DMS 273 (cell line): ENCODE measurements around the gene MELTF.
"Not testable (repeated sequence)": the region's sequence is repeated elsewhere in the genome, so short reads cannot be mapped to it uniquely, and the experiment has no call there.

Experiments used
- DNase-seq: peaks from one replicate; lab custom pipeline; 2025; ENCODE audit not compliant: unreplicated experiment; lab: John Stamatoyannopoulos, UW

MELTF gene

GRCh38 chr3:197029511-197030167, at the start of gene MELTF:
Gene MELTF, minus strand, starts transcription at chr3:197029817. Its CDS starts 115 bp downstream, at chr3:197029702.
- peak; percentile 92 for DNase-seq

DNA sequence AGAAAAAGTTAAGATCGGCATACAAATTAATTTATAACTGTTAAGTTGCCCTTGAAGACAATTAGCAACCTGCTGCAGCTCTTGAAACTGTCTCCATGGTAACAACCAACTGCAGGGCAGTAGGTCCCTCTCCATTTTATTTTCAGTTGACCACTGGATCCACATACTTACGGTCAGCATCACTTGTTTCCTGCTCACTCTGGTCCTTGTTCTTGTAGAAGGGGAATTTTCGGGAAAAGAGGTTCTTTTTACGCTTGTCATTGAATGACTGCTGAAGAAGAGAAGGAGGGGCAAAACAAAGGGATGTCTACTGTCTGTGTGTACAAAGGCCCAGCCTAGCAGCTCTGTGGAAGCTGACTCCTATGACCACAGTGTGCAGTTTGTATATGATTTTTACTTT, 46.8 kb upstream of the MELTF start:
- no peak for DNase-seq

DNA sequence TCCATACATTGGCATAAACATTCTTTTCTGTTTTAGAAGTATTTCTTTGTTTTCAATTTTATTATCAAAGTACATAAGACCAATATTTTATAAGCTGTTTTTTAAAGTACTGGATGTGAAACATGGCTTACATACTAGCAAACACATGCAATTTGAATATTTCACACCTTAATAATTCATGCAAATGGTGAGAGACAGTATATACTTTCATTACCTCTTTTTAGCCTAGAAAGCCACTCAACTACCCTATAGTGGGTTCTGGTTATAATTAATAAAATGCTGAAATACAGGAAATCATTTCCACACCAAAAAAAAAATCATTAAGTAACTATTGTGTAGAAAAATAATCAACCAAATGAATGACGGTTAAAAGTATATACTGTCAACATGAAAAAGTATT, 38.5 kb upstream of the MELTF start:
- DNase-seq = no peak

DNA sequence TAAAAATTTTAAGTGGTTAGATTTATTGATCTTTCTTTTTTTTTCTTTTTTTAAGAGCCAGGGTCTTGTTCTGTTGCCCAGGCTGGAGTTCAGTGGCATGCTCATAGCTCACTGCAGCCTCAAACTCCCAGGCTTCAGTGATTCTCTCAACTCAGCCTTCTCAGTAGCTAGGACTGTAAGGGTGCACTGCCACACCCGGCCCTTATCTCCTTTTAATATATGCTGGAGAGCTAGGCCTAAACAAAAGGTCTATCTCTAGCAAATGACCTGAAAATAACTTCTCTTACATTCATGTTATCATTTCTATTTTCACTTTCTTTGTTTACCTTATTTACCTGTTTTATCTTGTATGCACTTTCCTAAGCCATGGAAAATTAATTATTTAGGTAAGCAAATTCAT, 35.2 kb upstream of the MELTF start:
- DNase-seq = no peak

DNA sequence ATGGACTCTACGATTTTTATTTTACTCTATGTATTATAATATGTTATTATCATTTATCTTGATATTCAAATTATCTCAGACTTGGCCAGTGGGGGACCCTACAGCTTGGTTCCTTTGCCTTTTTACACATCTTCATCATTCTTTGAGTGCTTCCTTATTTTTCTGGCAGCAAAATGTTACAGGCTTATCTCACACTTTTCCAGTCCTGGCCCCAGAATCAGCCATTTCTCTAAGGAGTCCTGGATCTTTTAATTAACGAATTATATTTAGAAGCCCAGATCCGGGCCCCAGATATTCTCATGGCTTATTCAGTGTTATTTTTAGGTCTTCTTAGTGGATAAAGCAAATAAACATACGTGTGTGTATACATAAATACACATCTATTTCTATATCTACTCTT, 32.8 kb upstream of the MELTF start:
- no peak for DNase-seq

- not testable (repeated sequence) for DNase-seq
Observed at GRCh38 chr3:197051637-197052036, 22.0 kb upstream of the MELTF start.

- DNase-seq = no peak
Observed at GRCh38 chr3:197050511-197050910, 20.9 kb upstream of the MELTF start.

GRCh38 chr3:197042539-197042938, 12.9 kb upstream of the MELTF start:
- DNase-seq = no peak

DNA sequence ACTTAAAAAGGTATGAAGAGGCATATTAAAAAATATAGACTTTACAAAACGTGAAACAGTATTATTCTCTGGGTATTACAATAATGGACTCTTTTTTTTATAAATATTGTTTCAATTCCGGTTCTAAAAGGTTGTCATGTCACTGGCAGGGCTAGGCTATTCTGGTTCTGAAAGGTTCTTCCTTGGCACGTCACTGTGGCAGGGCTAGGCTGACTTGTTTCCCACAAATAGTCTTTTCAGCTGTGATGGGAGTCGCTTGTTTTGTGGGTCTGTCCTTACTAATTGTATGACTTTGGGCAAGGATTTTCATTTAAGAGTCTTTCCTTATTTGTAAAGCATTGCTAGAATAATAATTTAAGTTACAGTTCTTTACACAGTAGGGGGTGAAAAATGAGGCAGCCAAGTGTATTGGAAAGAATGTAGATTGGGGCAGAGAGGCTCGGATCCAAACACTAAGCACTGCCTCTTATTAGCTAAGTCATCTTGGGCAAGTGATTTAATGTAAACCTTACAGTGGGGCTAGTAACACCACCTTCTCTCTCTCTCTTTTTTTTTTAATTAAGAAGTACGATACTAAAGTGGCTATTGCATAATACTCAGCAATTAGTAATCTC, 12.4 kb upstream of the MELTF start:
- DNase-seq = no peak

GRCh38 chr3:197040658-197041057, 11.0 kb upstream of the MELTF start:
- DNase-seq = no peak

DNA sequence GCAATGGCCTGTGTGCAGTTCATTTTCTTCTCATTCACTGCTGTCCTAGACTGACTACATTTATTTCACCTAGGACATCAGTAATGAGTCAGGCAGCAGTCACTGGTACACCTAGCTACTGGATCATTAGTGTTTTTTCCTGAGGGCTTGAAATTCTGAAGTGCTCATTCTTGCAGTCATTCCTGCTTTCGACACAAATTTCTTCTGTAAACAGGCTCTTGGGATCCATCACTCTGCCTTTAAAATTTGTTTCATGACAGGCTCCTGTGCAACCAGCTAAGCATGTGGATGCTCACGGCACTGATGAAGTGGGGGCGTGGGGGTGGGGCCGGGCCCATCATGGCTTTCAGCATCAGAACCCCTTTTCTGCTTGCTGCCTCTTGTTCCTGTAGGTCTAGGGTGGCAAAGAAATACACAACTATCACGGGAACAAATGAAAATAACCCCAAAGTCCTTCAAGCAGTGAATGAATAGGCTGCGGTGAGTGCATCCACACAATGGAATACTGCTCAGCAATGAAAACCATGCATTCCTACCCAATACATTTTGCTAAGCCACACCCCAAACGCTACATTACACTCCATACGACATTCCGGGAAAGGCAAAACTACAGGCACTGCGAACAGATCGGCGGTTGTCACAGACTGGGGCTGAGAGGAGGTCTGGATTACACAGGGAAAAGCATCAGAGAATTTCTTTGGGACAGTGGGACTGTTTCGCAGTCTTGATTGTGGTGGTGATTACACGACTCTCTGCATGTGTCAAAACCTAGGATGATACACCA, 9.3 kb upstream of the MELTF start:
- DNase-seq = no peak

DNA sequence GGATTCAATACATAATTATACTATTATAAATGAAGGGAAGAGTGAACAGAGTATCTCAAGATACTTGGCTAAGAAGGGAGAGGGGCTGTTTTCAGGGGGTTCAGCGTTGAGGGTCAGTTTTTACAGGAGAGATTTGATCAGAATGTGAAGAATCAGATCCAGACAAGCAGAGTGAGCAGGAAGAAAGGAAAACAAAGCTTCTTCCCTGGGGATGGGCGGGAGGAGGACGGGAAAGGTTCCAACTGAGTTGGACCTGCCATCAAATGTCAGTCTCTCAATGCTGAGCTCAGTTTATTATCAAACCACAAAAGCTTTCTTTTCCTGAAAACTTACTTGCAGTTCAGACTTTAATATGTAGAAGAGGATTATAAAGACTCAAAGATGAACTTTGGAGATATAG, 6.0 kb upstream of the MELTF start:
- DNase-seq = no peak

DNA sequence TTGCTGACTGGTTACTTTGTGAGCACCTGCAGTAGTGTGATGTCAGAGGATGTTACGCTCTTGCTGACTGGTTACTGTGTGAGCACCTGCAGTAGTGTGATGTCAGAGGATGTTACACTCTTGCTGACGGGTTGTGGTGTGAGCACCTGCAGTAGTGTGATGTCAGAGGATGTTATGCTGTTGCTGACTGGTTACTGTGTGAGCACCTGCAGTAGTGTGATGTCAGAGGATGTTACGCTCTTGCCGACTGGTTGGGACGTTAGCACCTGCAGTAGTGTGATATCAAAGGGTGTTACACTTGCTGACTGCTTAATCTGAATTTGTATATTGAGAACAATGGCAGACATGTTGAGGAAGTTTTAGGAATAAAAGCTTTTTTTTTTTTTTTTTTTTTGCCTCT, 5.2 kb upstream of the MELTF start:
- DNase-seq = not testable (repeated sequence)

- not testable (repeated sequence) for DNase-seq
Observed at GRCh38 chr3:197033764-197034163, 4.1 kb upstream of the MELTF start.

- no peak for DNase-seq
Observed at GRCh38 chr3:197031315-197032285, 2.0 kb upstream of the MELTF start.

GRCh38 chr3:197030379-197031314, 1.0 kb upstream of the MELTF start:
- no peak for DNase-seq

DNA sequence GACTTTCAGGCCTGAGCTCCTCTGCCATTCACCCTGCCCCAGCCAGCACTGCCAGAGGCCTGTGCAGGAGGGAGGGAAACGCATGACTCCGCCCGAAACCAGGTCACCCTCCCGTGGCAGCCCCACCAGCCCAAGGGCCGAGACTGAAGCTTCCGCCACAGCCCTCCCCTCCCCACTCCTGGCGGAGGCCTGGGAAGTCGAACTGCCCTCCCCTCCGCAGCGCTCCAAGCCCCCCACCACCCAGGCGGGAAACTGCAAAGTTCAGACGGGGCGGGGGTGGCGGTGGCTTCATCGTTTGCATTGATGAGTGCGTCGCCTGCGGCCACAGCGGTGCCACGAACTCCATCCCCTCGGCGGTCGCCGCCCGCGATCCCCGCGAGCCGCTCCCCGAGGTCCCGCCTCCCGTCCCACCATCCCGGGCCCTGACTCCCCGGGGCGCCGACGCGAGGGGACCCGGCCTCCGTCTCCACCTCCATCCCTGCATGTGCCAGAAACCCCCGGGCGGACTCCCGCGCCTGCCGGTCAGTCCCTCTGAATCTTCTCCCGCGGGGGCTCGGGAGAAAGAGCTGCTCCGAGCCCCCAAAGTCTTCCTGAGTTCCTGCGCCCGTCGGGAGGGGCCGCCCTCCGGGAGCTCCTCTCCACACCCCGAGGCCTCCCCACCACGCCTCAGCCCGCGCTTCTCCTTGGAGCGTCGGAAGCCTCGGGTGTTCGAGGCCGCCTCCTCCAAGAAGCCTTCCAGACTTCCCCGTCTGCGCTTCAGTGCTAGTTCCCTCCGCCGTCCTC, 698 bp downstream of the MELTF start:
- peak; percentile 66 for DNase-seq

GRCh38 chr3:197027896-197028727, 1.5 kb downstream of the MELTF start:
- DNase-seq = peak; percentile 59
